Endothelial cell of umbilical vein (primary cell): ENCODE measurements around the gene MADCAM1. TPM values are rescaled to one million over a fixed set of nuclear protein-coding genes. Genes with fewer than 3 reads are reported as not detected.
"Not testable (repeated sequence)": the region's sequence is repeated elsewhere in the genome, so short reads cannot be mapped to it uniquely, and the experiment has no call there.

Experiments
- BruUV-seq: library from RNA; stranded (reverse); fragments of 400-500 nt; replicated peaks from 2 replicates; lab custom pipeline; 2021; lab: Mats Ljungman, UMichigan
- CTCF ChIA-PET: fragments of 300-600, 350-600 bp; sonication (Branson Sonifier 250); formaldehyde crosslinking; loops from one replicate; lab custom pipeline; 2021; ENCODE audit warnings: antibody characterized with exemption, inconsistent platforms; lab: Charles Lee
- POLR2A ChIA-PET: fragments of 300-600, 350-600 bp; sonication (Branson Sonifier 250); formaldehyde crosslinking; loops from one replicate; lab custom pipeline; 2021; ENCODE audit warnings: antibody characterized with exemption, inconsistent platforms; lab: Charles Lee
- DNase-seq: peaks from one replicate; pipeline ENCODE4 v3.0.0-alpha.2; 2011; ENCODE audit warnings: low read depth, low spot score
- FAIRE-seq: peaks from 2 replicates; lab custom pipeline; 2011; peaks lifted over from hg19 to GRCh38; lab: Jason Lieb, UNC
- H2AFZ ChIP-seq: 2 replicates; pipeline ENCODE4 v1.6.0; 2012; ENCODE audit warnings: low read depth, low read length, control low read depth, inconsistent platforms
- H3K27ac ChIP-seq: 2 replicates; pipeline ENCODE4 v1.5.1; 2011; ENCODE audit warnings: low read depth, mild to moderate bottlenecking, control low read depth, low read length, moderate library complexity; ENCODE audit not compliant: insufficient read depth
- H3K27me3 ChIP-seq, 2 experiments: 2 replicates each; pipeline versions ENCODE4 v1.6.0 to v1.6.1; 2011; ENCODE audit warnings: low read length in 2 of 2, mixed read lengths in 1 of 2; ENCODE audit not compliant: control insufficient read depth in 2 of 2, insufficient read depth in 2 of 2
- H3K36me3 ChIP-seq, 2 experiments: 2 replicates in 1 of 2; 3 replicates in 1 of 2; pipeline ENCODE4 v1.5.1; 2011; ENCODE audit warnings: low read length in 2 of 2, mild to moderate bottlenecking in 1 of 2, moderate library complexity in 1 of 2; ENCODE audit not compliant: control insufficient read depth in 2 of 2, insufficient read depth in 2 of 2; ENCODE audit errors: extremely low read depth in 1 of 2
- H3K4me1 ChIP-seq: 3 replicates; pipeline ENCODE4 v1.5.1; 2011; ENCODE audit warnings: mild to moderate bottlenecking, low read length; ENCODE audit not compliant: control insufficient read depth, insufficient read depth; ENCODE audit errors: extremely low read depth
- H3K4me2 ChIP-seq: 2 replicates; pipeline ENCODE4 v1.6.1; 2011; ENCODE audit warnings: low read length, control low read depth, mixed read lengths; ENCODE audit not compliant: insufficient read depth
- H3K4me3 ChIP-seq, 3 experiments: fragments of 200-600 bp in 1 of 3; sonication (generic), shearing (Covaris generic) in 1 of 3; replicated peaks in 1 of 3; 2 replicates each; pipeline ENCODE4 v1.5.1; 2011 to 2016; ENCODE audit warnings: control low read depth in 3 of 3, low read length in 3 of 3, mild to moderate bottlenecking in 2 of 3, inconsistent platforms in 1 of 3, low read depth in 1 of 3, moderate library complexity in 1 of 3; ENCODE audit not compliant: insufficient read depth in 1 of 3
- H3K79me2 ChIP-seq: 2 replicates; pipeline ENCODE4 v1.6.0; 2012; ENCODE audit warnings: low read length, inconsistent platforms; ENCODE audit not compliant: control insufficient read depth, insufficient read depth
- H3K9ac ChIP-seq: replicated peaks from 2 replicates; pipeline ENCODE3; 2011; ENCODE audit warnings: low read length, control low read depth; ENCODE audit not compliant: insufficient read depth; ENCODE audit errors: extremely low read depth
- H3K9me1 ChIP-seq: replicated peaks from 3 replicates; pipeline ENCODE4 v1.6.0; 2011; ENCODE audit warnings: mild to moderate bottlenecking, low read length; ENCODE audit not compliant: control insufficient read depth, insufficient read depth; ENCODE audit errors: extremely low read depth
- H3K9me3 ChIP-seq: replicated peaks from 2 replicates; pipeline ENCODE4 v1.5.1; 2012; ENCODE audit warnings: low read length, inconsistent platforms; ENCODE audit not compliant: control insufficient read depth, insufficient read depth
- H4K20me1 ChIP-seq: replicated peaks from 2 replicates; pipeline ENCODE3; 2011; ENCODE audit warnings: mild to moderate bottlenecking, low read length; ENCODE audit not compliant: control insufficient read depth, insufficient read depth; ENCODE audit errors: extremely low read depth
- EZH2 ChIP-seq: IDR thresholded peaks from 2 replicates; pipeline ENCODE4 v1.6.1; 2012; ENCODE audit warnings: borderline replicate concordance, low read depth, mild to moderate bottlenecking, moderate library complexity, low read length, inconsistent platforms; ENCODE audit not compliant: severe bottlenecking
- FOS ChIP-seq: IDR thresholded peaks from 2 replicates; pipeline ENCODE4 v1.6.1; 2011; ENCODE audit warnings: mild to moderate bottlenecking, low read length, moderate library complexity, borderline replicate concordance; ENCODE audit not compliant: insufficient read depth
- GATA2 ChIP-seq: IDR thresholded peaks from 2 replicates; pipeline ENCODE4 v1.7.0; 2011; ENCODE audit warnings: low read depth, mild to moderate bottlenecking, moderate library complexity, mixed read lengths, low read length; ENCODE audit not compliant: insufficient read length, insufficient read depth
- JUN ChIP-seq: IDR thresholded peaks from 2 replicates; pipeline ENCODE4 v1.6.1; 2011; ENCODE audit warnings: borderline replicate concordance, low read depth; ENCODE audit not compliant: insufficient read length, insufficient read depth
- MAX ChIP-seq: IDR thresholded peaks from 2 replicates; pipeline ENCODE4 v1.6.1; 2011; ENCODE audit not compliant: insufficient read depth, insufficient read length
- MYC ChIP-seq: IDR thresholded peaks from one replicate; pipeline ENCODE4 v1.6.1; 2011; ENCODE audit warnings: mild to moderate bottlenecking, low read depth, low read length
- POLR2A ChIP-seq: IDR thresholded peaks from 2 replicates; pipeline ENCODE4 v1.6.1; 2012; ENCODE audit warnings: low read depth, mild to moderate bottlenecking, control low read depth, low read length
- POLR2AphosphoS5 ChIP-seq: IDR thresholded peaks from 2 replicates; pipeline ENCODE4 v1.6.1; 2012; ENCODE audit warnings: low read depth, mild to moderate bottlenecking, control low read depth, low read length, moderate library complexity; ENCODE audit not compliant: insufficient read depth
- dilution Hi-C: fragments of 300-500 bp; cut with MboI; formaldehyde crosslinking; loops from one replicate; pipeline ENCODE4 v1.15.0; 2019; ENCODE audit warnings: low sequenced_read_pairs; ENCODE audit not compliant: extremely low pct_ligation_motif_present
- intact Hi-C: fragments of 100-400 bp; cut with micrococcal nuclease; formaldehyde crosslinking; loops from one replicate; pipeline ENCODE4 v1.10.0; 2022
- polyA plus RNA-seq, 4 experiments: library from polyadenylated mRNA; depleted of rRNA in 3 of 4; stranded (reverse) in 3 of 4; unstranded in 1 of 4; fragments of >200 nt; gene quantifications; 2 replicates each; pipeline versions ENCODE4 v1.2.1 to v1.2.3, GENCODE V29; 2011 to 2012; ENCODE audit warnings: missing spikeins in 1 of 4
- total RNA-seq: library from RNA; stranded (reverse); gene quantifications from 2 replicates; pipeline ENCODE4 v1.2.3, GENCODE V29; 2021

Gene MADCAM1
- total and polyA plus RNA-seq, 2 donors (not counting 3 experiments of a cell fraction or from before 2014, with no cell fraction given), result 0.07 to 0.31 TPM

GRCh38 chr19:447816-448560 lies 48.3 kb upstream of the MADCAM1 start:
- H3K27ac ChIP-seq, result no peak overlapping the region
- H3K36me3 ChIP-seq, result no peaks in the 10 kb centered on the region
- BruUV-seq, result no TSS peak
- no peak overlapping the region for H3K4me2 ChIP-seq
- dilution Hi-C loops, result no loop called here
- no peaks in the 10 kb centered on the region for H3K4me1 ChIP-seq
- FAIRE-seq (no peak), DNase-seq (no peak)
- H3K4me3 ChIP-seq, result no peak overlapping the region
- no peak overlapping the region for H2AFZ ChIP-seq
- no peaks in the 10 kb centered on the region for H4K20me1 ChIP-seq
- H3K9me1 ChIP-seq, result no peaks in the 10 kb centered on the region
- CTCF ChIA-PET, result no interaction called here
- intact Hi-C loops, result no loop called here
- no peaks in the 10 kb centered on the region for H3K27me3 ChIP-seq
- no peaks in the 10 kb centered on the region for H3K79me2 ChIP-seq
- TF ChIP-seq JUN, result no peak
- no peak for TF ChIP-seq POLR2A
- no peak for TF ChIP-seq EZH2
- no peak for TF ChIP-seq MYC
- no peak for TF ChIP-seq POLR2AphosphoS5
- no peak for TF ChIP-seq FOS
- no peaks in the 10 kb centered on the region for H3K9me3 ChIP-seq
- POLR2A ChIA-PET, result no interaction called here
- H3K9ac ChIP-seq, result no peak overlapping the region

GRCh38 chr19:449916-450315 lies 46.4 kb upstream of the MADCAM1 start:
- no TSS peak for BruUV-seq
- POLR2A ChIA-PET, result no interaction called here
- H3K4me3 ChIP-seq, result no peak overlapping the region
- H3K4me2 ChIP-seq, result no peak overlapping the region
- FAIRE-seq, result no peak
- no peak for DNase-seq
- TF ChIP-seq FOS (no peak), MAX (no peak), GATA2 (no peak), EZH2 (no peak)
- no peak overlapping the region for H3K27ac ChIP-seq
- no peak overlapping the region for H2AFZ ChIP-seq
- H3K27me3 ChIP-seq, result no peaks in the 10 kb centered on the region
- no peaks in the 10 kb centered on the region for H3K79me2 ChIP-seq
- no peaks in the 10 kb centered on the region for H4K20me1 ChIP-seq
- dilution Hi-C loops, result no loop called here
- intact Hi-C loops, result no loop called here
- no peak overlapping the region for H3K9ac ChIP-seq
- H3K4me1 ChIP-seq, result no peaks in the 10 kb centered on the region
- H3K36me3 ChIP-seq, result no peaks in the 10 kb centered on the region
- H3K9me1 ChIP-seq, result no peaks in the 10 kb centered on the region
- CTCF ChIA-PET, result no interaction called here
- H3K9me3 ChIP-seq, result no peaks in the 10 kb centered on the region

DNA sequence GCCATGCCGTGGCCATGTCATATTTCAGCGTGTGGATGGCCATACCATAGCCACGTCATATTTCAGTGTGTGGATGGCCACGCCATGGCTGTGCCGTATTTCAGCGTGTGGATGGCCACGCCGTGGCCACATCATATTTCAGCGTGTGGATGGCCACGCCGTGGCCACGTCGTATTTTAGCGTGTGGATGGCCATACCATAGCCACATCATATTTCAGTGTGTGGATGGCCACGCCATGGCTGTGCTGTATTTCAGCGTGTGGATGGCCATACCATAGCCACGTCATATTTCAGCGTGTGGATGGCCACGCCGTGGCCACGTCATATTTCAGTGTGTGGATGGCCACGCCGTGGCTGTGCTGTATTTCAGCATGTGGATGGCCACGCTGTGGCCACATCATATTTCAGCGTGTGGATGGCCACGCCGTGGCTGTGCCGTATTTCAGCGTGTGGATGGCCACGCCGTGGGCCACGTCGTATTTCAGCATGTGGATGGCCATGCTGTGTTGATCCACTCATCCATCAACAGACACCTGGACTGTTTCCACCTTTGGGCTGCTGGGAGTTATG lies 45.3 kb upstream of the MADCAM1 start:
- intact Hi-C loops, H3K36me3 ChIP-seq, dilution Hi-C loops, H3K27ac ChIP-seq, H3K4me2 ChIP-seq, H3K4me3 ChIP-seq, FAIRE-seq, H3K79me2 ChIP-seq, POLR2A ChIA-PET, BruUV-seq, DNase-seq, H4K20me1 ChIP-seq, H3K4me1 ChIP-seq, H2AFZ ChIP-seq, H3K9ac ChIP-seq, CTCF ChIA-PET, H3K27me3 ChIP-seq, H3K9me1 ChIP-seq, H3K9me3 ChIP-seq: not testable (repeated sequence)
